Fibroblast of lung (primary cell): ENCODE data around the gene SEMG1.

Source experiments
- EZH2 ChIP-seq: IDR thresholded peaks from 2 replicates; pipeline ENCODE4 v1.5.1; 2012; ENCODE audit warnings: low read length, control low read depth, mild to moderate bottlenecking; ENCODE audit errors: missing control alignments
- TF ChIP-seq, protein P1 (sequence below), 2 donors: IDR thresholded peaks in 1 of 2; conservative IDR thresholded peaks in 1 of 2; 1 replicate in 1 of 2; 2 replicates in 1 of 2; pipeline ENCODE4 v1.5.1; 2011 to 2012; ENCODE audit warnings: low read length in 2 of 2, control low read depth in 1 of 2, inconsistent platforms in 1 of 2, low read depth in 1 of 2, mild to moderate bottlenecking in 1 of 2

GRCh38 chr20:45174434-45175364, 32.1 kb upstream of the SEMG1 start, which contains the start of gene PI3:
- TF ChIP-seq, protein P1, sequence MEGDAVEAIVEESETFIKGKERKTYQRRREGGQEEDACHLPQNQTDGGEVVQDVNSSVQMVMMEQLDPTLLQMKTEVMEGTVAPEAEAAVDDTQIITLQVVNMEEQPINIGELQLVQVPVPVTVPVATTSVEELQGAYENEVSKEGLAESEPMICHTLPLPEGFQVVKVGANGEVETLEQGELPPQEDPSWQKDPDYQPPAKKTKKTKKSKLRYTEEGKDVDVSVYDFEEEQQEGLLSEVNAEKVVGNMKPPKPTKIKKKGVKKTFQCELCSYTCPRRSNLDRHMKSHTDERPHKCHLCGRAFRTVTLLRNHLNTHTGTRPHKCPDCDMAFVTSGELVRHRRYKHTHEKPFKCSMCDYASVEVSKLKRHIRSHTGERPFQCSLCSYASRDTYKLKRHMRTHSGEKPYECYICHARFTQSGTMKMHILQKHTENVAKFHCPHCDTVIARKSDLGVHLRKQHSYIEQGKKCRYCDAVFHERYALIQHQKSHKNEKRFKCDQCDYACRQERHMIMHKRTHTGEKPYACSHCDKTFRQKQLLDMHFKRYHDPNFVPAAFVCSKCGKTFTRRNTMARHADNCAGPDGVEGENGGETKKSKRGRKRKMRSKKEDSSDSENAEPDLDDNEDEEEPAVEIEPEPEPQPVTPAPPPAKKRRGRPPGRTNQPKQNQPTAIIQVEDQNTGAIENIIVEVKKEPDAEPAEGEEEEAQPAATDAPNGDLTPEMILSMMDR (conservative IDR thresholded peaks at IDR 0.05 in 1 of 2, IDR thresholded peaks at IDR 0.05 in 1 of 2; ENCODE audit: low read depth in 1 of 2, low read length in 2 of 2), result no peak
- no peak for TF ChIP-seq EZH2
